ENCODE data around the gene TRHDE. TPM values are rescaled to one million over a fixed set of nuclear protein-coding genes. Genes with fewer than 3 reads are reported as not detected.

The TRHDE gene
- total RNA-seq, 1 experiment from 2014 or later, result not detected

DNA sequence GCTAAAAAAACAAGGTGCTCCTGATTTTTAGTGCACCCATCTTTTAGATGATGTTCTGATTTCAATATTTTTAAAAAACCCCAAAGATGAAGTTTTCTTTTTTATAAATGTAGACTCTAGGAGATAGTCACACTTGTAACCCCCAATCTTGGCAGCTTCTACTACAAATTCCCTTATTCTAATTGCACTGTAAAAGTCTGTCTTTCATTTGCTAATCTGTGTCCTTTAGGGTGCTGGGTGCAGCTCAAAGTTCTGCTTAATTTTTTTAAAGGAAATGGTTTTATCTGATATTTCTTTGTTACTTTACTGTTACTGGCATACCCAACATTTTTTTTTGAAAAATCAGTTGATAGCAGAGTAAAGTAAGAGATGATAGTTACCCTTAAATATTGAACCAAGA, 172.0 kb downstream of the TRHDE start:
- TF ChIP-seq, protein P1, sequence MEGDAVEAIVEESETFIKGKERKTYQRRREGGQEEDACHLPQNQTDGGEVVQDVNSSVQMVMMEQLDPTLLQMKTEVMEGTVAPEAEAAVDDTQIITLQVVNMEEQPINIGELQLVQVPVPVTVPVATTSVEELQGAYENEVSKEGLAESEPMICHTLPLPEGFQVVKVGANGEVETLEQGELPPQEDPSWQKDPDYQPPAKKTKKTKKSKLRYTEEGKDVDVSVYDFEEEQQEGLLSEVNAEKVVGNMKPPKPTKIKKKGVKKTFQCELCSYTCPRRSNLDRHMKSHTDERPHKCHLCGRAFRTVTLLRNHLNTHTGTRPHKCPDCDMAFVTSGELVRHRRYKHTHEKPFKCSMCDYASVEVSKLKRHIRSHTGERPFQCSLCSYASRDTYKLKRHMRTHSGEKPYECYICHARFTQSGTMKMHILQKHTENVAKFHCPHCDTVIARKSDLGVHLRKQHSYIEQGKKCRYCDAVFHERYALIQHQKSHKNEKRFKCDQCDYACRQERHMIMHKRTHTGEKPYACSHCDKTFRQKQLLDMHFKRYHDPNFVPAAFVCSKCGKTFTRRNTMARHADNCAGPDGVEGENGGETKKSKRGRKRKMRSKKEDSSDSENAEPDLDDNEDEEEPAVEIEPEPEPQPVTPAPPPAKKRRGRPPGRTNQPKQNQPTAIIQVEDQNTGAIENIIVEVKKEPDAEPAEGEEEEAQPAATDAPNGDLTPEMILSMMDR (IDR thresholded peaks at IDR 0.05; ENCODE audit: insufficient read depth in 1 of 2, low read depth in 1 of 2, low read length in 1 of 2, severe bottlenecking in 1 of 2, unreplicated experiment in 1 of 2), result no peak
- H3K36me3 ChIP-seq (ENCODE audit: control insufficient read depth, insufficient read depth, low read length), result no peaks in the 10 kb centered on the region
- intact Hi-C loops (cut with micrococcal nuclease; ENCODE audit: unreplicated experiment), result no loop called here

DNA sequence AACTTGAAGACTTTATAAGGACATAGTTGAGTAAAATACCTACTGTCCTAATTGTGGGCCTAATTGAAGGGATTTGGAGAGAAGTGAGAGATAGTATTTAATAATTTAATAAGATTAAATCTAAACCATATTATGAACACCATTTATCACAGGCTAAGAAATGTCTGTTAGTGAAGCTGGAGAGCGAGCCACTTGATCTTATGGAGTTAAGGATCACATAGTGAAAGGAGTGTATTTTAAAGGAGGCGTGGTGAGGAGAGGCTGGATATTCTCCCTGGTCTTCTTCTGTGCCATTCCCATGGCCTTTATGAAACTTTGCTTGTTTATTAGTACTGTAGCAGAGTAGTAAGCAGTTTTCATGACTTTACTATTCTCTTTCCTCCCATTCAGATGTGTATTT, 172.4 kb downstream of the TRHDE start:
- Mint-ChIP-seq H3K4me1 (ENCODE audit: low read depth, unreplicated experiment) (no peaks in the 10 kb centered on the region), H3K4me3 (ENCODE audit: unreplicated experiment) (no peak overlapping the region), H3K27me3 (ENCODE audit: insufficient read depth, unreplicated experiment) (peaks cover 4% of the 10 kb centered on the region), H3K9me3 (ENCODE audit: unreplicated experiment) (no peaks in the 10 kb centered on the region), H3K27ac (ENCODE audit: unreplicated experiment) (no peak overlapping the region), H3K36me3 (ENCODE audit: insufficient read depth, unreplicated experiment) (no peaks in the 10 kb centered on the region)
- TF ChIP-seq, protein P1 (IDR thresholded peaks at IDR 0.05; ENCODE audit: insufficient read depth in 1 of 2, low read depth in 1 of 2, low read length in 1 of 2, severe bottlenecking in 1 of 2, unreplicated experiment in 1 of 2), result no peak
- H3K36me3 ChIP-seq (ENCODE audit: control insufficient read depth, insufficient read depth, low read length), result no peaks in the 10 kb centered on the region
- no peaks in the 10 kb centered on the region for H3K4me1 ChIP-seq
- H3K27me3 ChIP-seq (replicated peaks; ENCODE audit: control insufficient read depth, insufficient read depth, low read length), result no peaks in the 10 kb centered on the region
- intact Hi-C loops (cut with micrococcal nuclease; ENCODE audit: unreplicated experiment), result no loop called here
- no TSS peak for BruUV-seq (replicated peaks)
- ChIA-PET POLR2A (no interaction called here), CTCF (no interaction called here)
- DNase-seq, result no peak
- H3K9me3 ChIP-seq, result no peaks in the 10 kb centered on the region
- no peak overlapping the region for H3K4me3 ChIP-seq (ENCODE audit: low read depth, low read length)

More for the DNA sequence above, 172.0 kb downstream of the TRHDE start:
- ChIA-PET POLR2A (no interaction called here), CTCF (no interaction called here)
- no peaks in the 10 kb centered on the region for H3K27me3 ChIP-seq (replicated peaks; ENCODE audit: control insufficient read depth, insufficient read depth, low read length)
- no peaks in the 10 kb centered on the region for H3K4me1 ChIP-seq
- no peak for DNase-seq
- Mint-ChIP-seq H3K27me3 (ENCODE audit: insufficient read depth, unreplicated experiment) (peaks cover 4% of the 10 kb centered on the region), H3K36me3 (ENCODE audit: insufficient read depth, unreplicated experiment) (no peaks in the 10 kb centered on the region), H3K4me1 (ENCODE audit: low read depth, unreplicated experiment) (no peaks in the 10 kb centered on the region), H3K9me3 (ENCODE audit: unreplicated experiment) (no peaks in the 10 kb centered on the region), H3K27ac (ENCODE audit: unreplicated experiment) (no peak overlapping the region), H3K4me3 (ENCODE audit: unreplicated experiment) (no peak overlapping the region)
- H3K4me3 ChIP-seq (ENCODE audit: low read depth, low read length), result no peak overlapping the region
- BruUV-seq (replicated peaks), result no TSS peak
- no peaks in the 10 kb centered on the region for H3K9me3 ChIP-seq

DNA sequence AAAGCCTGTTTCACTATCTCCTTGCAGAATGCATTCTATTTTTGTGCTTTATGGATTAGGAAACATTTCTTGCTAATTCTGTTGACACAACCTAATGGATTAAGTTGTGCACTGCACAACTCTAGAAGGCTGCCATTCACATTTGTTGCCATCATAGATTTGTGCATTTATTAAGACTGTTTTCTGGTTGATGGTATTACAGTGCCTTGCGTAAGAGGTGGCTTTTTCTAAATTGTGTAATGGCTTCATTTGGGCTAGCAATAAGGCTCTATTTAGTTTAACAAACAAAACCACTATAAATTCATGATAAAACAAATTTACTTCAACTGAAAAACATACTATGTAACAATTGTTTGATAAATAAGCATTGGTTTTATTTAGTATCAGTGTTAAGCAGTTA, 175.9 kb downstream of the TRHDE start:
- no peaks in the 10 kb centered on the region for H3K36me3 ChIP-seq (ENCODE audit: control insufficient read depth, insufficient read depth, low read length)
- H3K4me3 Mint-ChIP-seq (ENCODE audit: unreplicated experiment), result no peak overlapping the region
- no peaks in the 10 kb centered on the region for H3K4me1 Mint-ChIP-seq (ENCODE audit: low read depth, unreplicated experiment)
- no peaks in the 10 kb centered on the region for H3K4me1 ChIP-seq
- H3K36me3 Mint-ChIP-seq (ENCODE audit: insufficient read depth, unreplicated experiment), result no peaks in the 10 kb centered on the region
- POLR2A ChIA-PET, result no interaction called here
- CTCF ChIA-PET, result no interaction called here
- TF ChIP-seq, protein P1 (IDR thresholded peaks at IDR 0.05; ENCODE audit: insufficient read depth in 1 of 2, low read depth in 1 of 2, low read length in 1 of 2, severe bottlenecking in 1 of 2, unreplicated experiment in 1 of 2), result no peak
- no peaks in the 10 kb centered on the region for H3K27me3 Mint-ChIP-seq (ENCODE audit: insufficient read depth, unreplicated experiment)
- H3K27me3 ChIP-seq (replicated peaks; ENCODE audit: control insufficient read depth, insufficient read depth, low read length), result no peaks in the 10 kb centered on the region
- BruUV-seq (replicated peaks), result no TSS peak
- H3K9me3 ChIP-seq, result no peaks in the 10 kb centered on the region
- no peak for DNase-seq
- intact Hi-C loops (cut with micrococcal nuclease; ENCODE audit: unreplicated experiment), result no loop called here
- H3K9me3 Mint-ChIP-seq (ENCODE audit: unreplicated experiment), result peaks cover 8% of the 10 kb centered on the region
- no peak overlapping the region for H3K27ac Mint-ChIP-seq (ENCODE audit: unreplicated experiment)
- H3K4me3 ChIP-seq (ENCODE audit: low read depth, low read length), result no peak overlapping the region

Data from Caco-2 (cell line).